ENCODE measurements around the gene TREM2. TPM values are rescaled to one million over a fixed set of nuclear protein-coding genes. Genes with fewer than 3 reads are reported as not detected.

Gene TREM2
- total RNA-seq: 1 to 10 TPM in 1 of 4 donors, not detected in 3; 1.0 TPM

- TF ChIP-seq, protein P1, sequence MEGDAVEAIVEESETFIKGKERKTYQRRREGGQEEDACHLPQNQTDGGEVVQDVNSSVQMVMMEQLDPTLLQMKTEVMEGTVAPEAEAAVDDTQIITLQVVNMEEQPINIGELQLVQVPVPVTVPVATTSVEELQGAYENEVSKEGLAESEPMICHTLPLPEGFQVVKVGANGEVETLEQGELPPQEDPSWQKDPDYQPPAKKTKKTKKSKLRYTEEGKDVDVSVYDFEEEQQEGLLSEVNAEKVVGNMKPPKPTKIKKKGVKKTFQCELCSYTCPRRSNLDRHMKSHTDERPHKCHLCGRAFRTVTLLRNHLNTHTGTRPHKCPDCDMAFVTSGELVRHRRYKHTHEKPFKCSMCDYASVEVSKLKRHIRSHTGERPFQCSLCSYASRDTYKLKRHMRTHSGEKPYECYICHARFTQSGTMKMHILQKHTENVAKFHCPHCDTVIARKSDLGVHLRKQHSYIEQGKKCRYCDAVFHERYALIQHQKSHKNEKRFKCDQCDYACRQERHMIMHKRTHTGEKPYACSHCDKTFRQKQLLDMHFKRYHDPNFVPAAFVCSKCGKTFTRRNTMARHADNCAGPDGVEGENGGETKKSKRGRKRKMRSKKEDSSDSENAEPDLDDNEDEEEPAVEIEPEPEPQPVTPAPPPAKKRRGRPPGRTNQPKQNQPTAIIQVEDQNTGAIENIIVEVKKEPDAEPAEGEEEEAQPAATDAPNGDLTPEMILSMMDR (IDR thresholded peaks at IDR 0.05): no peak
- TF ChIP-seq POLR2A (IDR thresholded peaks at IDR 0.05): no peak
- no peak for DNase-seq
- intact Hi-C loops (cut with DNase I; ENCODE audit: low total_unique reads): no loop called here
- Histone ChIP-seq H3K9me3 (no peaks in the 10 kb centered on the region), H3K27me3 (no peaks in the 10 kb centered on the region), H3K27ac (no peak within 1 kb of the TSS), H3K36me3 (no peaks in the 10 kb centered on the region), H3K4me1 (no peaks in the 10 kb centered on the region), H3K4me3 (no peak within 1 kb of the TSS)
These were observed at the start of gene TREM2 for GRCh38 chr6:41162687-41163418. Gene TREM2 (minus strand): TSS chr6:41163116. CDS start chr6:41163082, 34 bp downstream.

DNA sequence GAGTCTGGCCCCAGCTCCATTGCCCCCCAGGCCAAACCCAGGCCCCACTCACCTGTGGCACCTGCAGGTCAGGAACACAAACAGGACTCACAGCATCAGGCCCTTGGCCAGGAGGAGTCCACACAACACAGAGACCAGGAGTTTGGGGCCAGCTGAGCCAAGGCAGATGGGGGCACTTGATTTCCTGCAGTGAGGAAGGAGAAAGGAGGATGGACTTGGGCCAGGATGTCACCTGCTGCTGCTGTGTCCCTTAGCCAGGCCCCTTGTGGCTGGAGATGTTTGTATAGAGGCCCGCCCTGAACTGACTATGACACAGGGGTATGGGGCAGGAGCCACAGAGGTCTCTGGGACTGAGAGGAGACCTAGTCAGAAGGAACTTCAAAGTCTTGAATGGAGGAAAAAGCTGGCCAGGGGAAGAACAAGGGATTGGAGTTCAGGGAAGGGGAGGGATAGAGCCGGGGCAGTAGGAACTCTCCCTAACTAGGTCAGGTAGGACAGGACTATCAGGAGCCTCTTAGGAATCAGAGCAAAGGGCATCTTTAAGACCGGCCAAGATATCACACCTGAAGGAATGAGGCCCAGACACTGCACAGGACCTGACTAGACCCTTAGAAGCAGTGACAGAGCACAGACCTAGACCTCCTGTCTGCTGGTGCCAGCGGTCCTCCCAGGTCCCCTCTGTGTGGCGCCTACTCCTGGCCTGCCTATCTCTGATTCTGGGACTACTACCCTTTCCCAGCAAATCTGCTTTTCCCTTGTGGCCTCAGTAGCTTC lies 46.8 kb upstream of the TREM2 start:
- intact Hi-C loops (cut with DNase I; ENCODE audit: low total_unique reads): no loop called here
- H3K27ac ChIP-seq: no peak overlapping the region
- H3K4me1 ChIP-seq: no peaks in the 10 kb centered on the region
- no peaks in the 10 kb centered on the region for H3K9me3 ChIP-seq
- TF ChIP-seq POLR2A (IDR thresholded peaks at IDR 0.05): no peak
- TF ChIP-seq, protein P1 (IDR thresholded peaks at IDR 0.05): no peak
- H3K27me3 ChIP-seq: peaks cover 0 to 2% of the 10 kb centered on the region in 2 donors
- no peaks in the 10 kb centered on the region for H3K36me3 ChIP-seq
- no peak overlapping the region for H3K4me3 ChIP-seq
- DNase-seq: no peak

GRCh38 chr6:41208439-41209106 lies 45.7 kb upstream of the TREM2 start:
- H3K27me3 ChIP-seq: peaks cover 0 to 2% of the 10 kb centered on the region in 2 donors
- no peaks in the 10 kb centered on the region for H3K4me1 ChIP-seq
- no peak overlapping the region for H3K27ac ChIP-seq
- no peak overlapping the region for H3K4me3 ChIP-seq
- H3K9me3 ChIP-seq: no peaks in the 10 kb centered on the region
- no peak for DNase-seq
- intact Hi-C loops (cut with DNase I; ENCODE audit: low total_unique reads): no loop called here
- TF ChIP-seq, protein P1 (IDR thresholded peaks at IDR 0.05): no peak
- TF ChIP-seq POLR2A (IDR thresholded peaks at IDR 0.05): no peak
- no peaks in the 10 kb centered on the region for H3K36me3 ChIP-seq

- DNase-seq: no peak
- Histone ChIP-seq H3K27ac (no peak overlapping the region), H3K4me3 (no peak overlapping the region), H3K36me3 (no peaks in the 10 kb centered on the region), H3K27me3 (no peaks in the 10 kb centered on the region), H3K9me3 (no peaks in the 10 kb centered on the region), H3K4me1 (no peaks in the 10 kb centered on the region)
- TF ChIP-seq, protein P1 (IDR thresholded peaks at IDR 0.05): no peak
- no peak for TF ChIP-seq POLR2A (IDR thresholded peaks at IDR 0.05)
- intact Hi-C loops (cut with DNase I; ENCODE audit: low total_unique reads): no loop called here
These were observed 41.2 kb upstream of the TREM2 start for GRCh38 chr6:41204156-41204555.
